A549 (cell line): ENCODE results near the gene NTM. TPM values are rescaled to one million over a fixed set of nuclear protein-coding genes. Genes with fewer than 3 reads are reported as not detected.

Source experiments
- ATAC-seq, 2 experiments: fragments of 200-7000 bp in 1 of 2; fragments of >200 bp in 1 of 2; cut with Nextera tagmentation in 1 of 2; cut with Tn5 transposase in 1 of 2; 3 replicates each; pipeline versions ENCODE4 v1.8.0 to v1.9.1; 2018 to 2020; ENCODE audit warnings: mild to moderate bottlenecking in 1 of 2, moderate library complexity in 1 of 2
- CTCF ChIA-PET: fragments of 300-600 bp; sonication (Branson Sonifier 250); formaldehyde crosslinking; extraction: SDS; loops from one replicate; lab custom pipeline; 2021; ENCODE audit warnings: antibody characterized with exemption, inconsistent platforms; lab: Yijun Ruan, JAX
- POLR2A ChIA-PET: fragments of 350-600 bp; formaldehyde crosslinking; extraction: SDS; loops from one replicate; lab custom pipeline; 2021; ENCODE audit warnings: antibody characterized with exemption, inconsistent platforms; lab: Yijun Ruan, JAX
- DNase-seq, 2 experiments: peaks; one replicate each; pipeline versions ENCODE4 v3.0.0 to v3.0.0-alpha.2; 2011 to 2016; ENCODE audit warnings: low read depth in 1 of 2, low spot score in 1 of 2
- FAIRE-seq: peaks from 2 replicates; lab custom pipeline; 2011; peaks lifted over from hg19 to GRCh38; lab: Jason Lieb, UNC
- H3K27ac ChIP-seq, 2 experiments: fragments of >200 bp; sonication (Bioruptor Twin); formaldehyde crosslinking; 3 replicates each; pipeline ENCODE4 v1.5.1; 2016 to 2017
- H3K4me1 ChIP-seq: fragments of >200 bp; sonication (Bioruptor Twin); formaldehyde crosslinking; 3 replicates; pipeline ENCODE4 v1.6.1; 2016
- H3K4me2 ChIP-seq: fragments of >200 bp; sonication (Bioruptor Twin); formaldehyde crosslinking; 3 replicates; pipeline ENCODE4 v1.6.1; 2016
- H3K4me3 ChIP-seq: fragments of >200 bp; sonication (Bioruptor Twin); formaldehyde crosslinking; 3 replicates; pipeline ENCODE4 v1.5.1; 2016
- H3K9me3 ChIP-seq: fragments of >200 bp; sonication (Bioruptor Twin); formaldehyde crosslinking; 3 replicates; pipeline ENCODE4 v1.6.1; 2016
- CBX8 ChIP-seq: fragments of 200-600 bp; sonication (generic); IDR thresholded peaks from 2 replicates; pipeline ENCODE4 v1.6.1; 2016
- CEBPB ChIP-seq, 2 experiments: fragments of >200 bp in 1 of 2; sonication (Bioruptor Twin) in 1 of 2; formaldehyde crosslinking in 1 of 2; IDR thresholded peaks; 2 replicates each; pipeline ENCODE4 v1.6.1; 2012 to 2016
- FOSB ChIP-seq: fragments of 250-450 bp; sonication (Bioruptor Pico); IDR thresholded peaks from 2 replicates; pipeline ENCODE4 v1.5.0; 2020; ENCODE audit warnings: mild to moderate bottlenecking, moderate library complexity
- FOSL2 ChIP-seq, 2 experiments: fragments of 450-650 bp in 1 of 2; fragments of >200 bp in 1 of 2; sonication (Bioruptor Twin) in 1 of 2; formaldehyde crosslinking; IDR thresholded peaks; 2 replicates each; pipeline versions ENCODE4 v1.5.0 to v1.6.1; 2016 to 2020; ENCODE audit warnings: mild to moderate bottlenecking in 1 of 2, moderate library complexity in 1 of 2
- GATA3 ChIP-seq: IDR thresholded peaks from 2 replicates; pipeline ENCODE4 v1.6.1; 2012; ENCODE audit warnings: borderline replicate concordance
- HOXA7 ChIP-seq: fragments of 250-450 bp; sonication (Bioruptor Pico); IDR thresholded peaks from 2 replicates; pipeline ENCODE4 v1.5.0; 2020; ENCODE audit warnings: mild to moderate bottlenecking, moderate library complexity
- JUN ChIP-seq, 2 experiments: fragments of >200 bp; sonication (Bioruptor Twin); formaldehyde crosslinking; IDR thresholded peaks; 2 replicates in 1 of 2; 3 replicates in 1 of 2; pipeline ENCODE4 v1.6.1; 2016 to 2017
- JUNB ChIP-seq: fragments of >200 bp; sonication (Bioruptor Twin); formaldehyde crosslinking; IDR thresholded peaks from 2 replicates; pipeline ENCODE4 v1.6.1; 2016
- MAZ ChIP-seq: fragments of 150-350 bp; IDR thresholded peaks from 2 replicates; pipeline ENCODE4 v1.6.1; 2014; ENCODE audit warnings: antibody characterized with exemption, low read depth, low read length, borderline replicate concordance
- MYC ChIP-seq: IDR thresholded peaks from 2 replicates; pipeline ENCODE4 v1.6.1; 2012; ENCODE audit warnings: mild to moderate bottlenecking, inconsistent platforms, low read length, improper control_type of control experiment, borderline replicate concordance
- PHF8 ChIP-seq: fragments of 200-600 bp; sonication (generic); IDR thresholded peaks from 2 replicates; pipeline ENCODE4 v1.6.1; 2016; ENCODE audit warnings: low read depth, mild to moderate bottlenecking, antibody characterized with exemption, moderate library complexity, borderline replicate concordance
- POLR2AphosphoS2 ChIP-seq: conservative IDR thresholded peaks from 2 replicates; pipeline ENCODE4 v1.6.1; 2012; ENCODE audit warnings: low read length, improper control_type of control experiment, inconsistent platforms
- RARB ChIP-seq: fragments of 250-450 bp; sonication (Bioruptor Pico); IDR thresholded peaks from 2 replicates; pipeline ENCODE4 v1.8.0; 2021; ENCODE audit warnings: mild to moderate bottlenecking, moderate library complexity
- RFX5 ChIP-seq: fragments of 450-650 bp; IDR thresholded peaks from 2 replicates; pipeline ENCODE4 v1.7.1; 2014; ENCODE audit warnings: antibody characterized with exemption, mild to moderate bottlenecking, moderate library complexity
- SMC3 ChIP-seq: fragments of >200 bp; sonication (Bioruptor Twin); formaldehyde crosslinking; IDR thresholded peaks from 3 replicates; pipeline ENCODE4 v1.6.1; 2018; ENCODE audit warnings: inconsistent platforms
- WGBS: methylation state at CpG from one replicate; pipeline ENCODE4 v1.1.6; 2017; ENCODE audit errors: missing lambda C conversion rate; 5-methylcytosine and 5-hydroxymethylcytosine counted together
- polyA plus RNA-seq, 4 experiments: library from polyadenylated mRNA; depleted of rRNA in 3 of 4; stranded (reverse); fragments of >200 nt; fragmentation: RNase III in 1 of 4; extraction: RNeasy Plus Mini Kit Qiagen cat#74134 plus additional on column Dnase treatment in 1 of 4; gene quantifications; 2 replicates in 3 of 4; 3 replicates in 1 of 4; pipeline ENCODE4 v1.2.3, GENCODE V29; 2011 to 2017
- TF ChIP-seq, protein P1 (sequence below): fragments of >200 bp; sonication (Bioruptor Twin); formaldehyde crosslinking; IDR thresholded peaks from 2 replicates; pipeline ENCODE4 v1.6.1; 2016
- TF ChIP-seq, protein P2 (sequence below): fragments of >200 bp; sonication (Bioruptor Twin); formaldehyde crosslinking; IDR thresholded peaks from 3 replicates; pipeline ENCODE4 v1.6.1; 2016
- TF ChIP-seq, protein P3 (sequence below): IDR thresholded peaks from 2 replicates; pipeline ENCODE4 v1.6.1; 2012
- TF ChIP-seq, protein P4 (sequence below): fragments of 150-350 bp; IDR thresholded peaks from 2 replicates; pipeline ENCODE4 v1.6.1; 2014; ENCODE audit warnings: low read depth, mild to moderate bottlenecking, low read length
- TF ChIP-seq, protein P5 (sequence below): IDR thresholded peaks from 2 replicates; pipeline ENCODE4 v1.6.1; 2012

The NTM gene
- polyA plus RNA-seq, 2 of the 4 experiments (the other 2 are of a cell fraction) = not detected

DNA sequence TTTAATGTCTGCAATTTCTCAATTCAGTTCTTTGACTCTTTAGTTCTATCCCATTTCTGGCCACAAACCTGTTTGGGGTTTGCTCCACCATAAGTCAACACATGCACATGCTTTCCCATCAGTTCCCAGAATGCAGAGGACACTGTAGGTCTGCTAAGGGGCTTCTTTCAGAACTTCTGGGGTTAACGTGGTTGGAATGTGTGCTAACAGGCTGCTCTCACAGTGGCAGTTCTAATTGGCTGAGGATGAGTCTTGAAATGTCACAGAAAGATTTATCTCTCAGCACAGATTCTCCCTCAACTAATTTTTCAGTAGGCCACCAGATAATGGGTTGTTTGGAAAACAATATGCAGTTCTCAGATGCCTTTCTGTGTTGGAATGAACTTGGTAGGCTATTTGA lies 703.4 kb downstream of the NTM start:
- POLR2A ChIA-PET = no interaction called here

DNA sequence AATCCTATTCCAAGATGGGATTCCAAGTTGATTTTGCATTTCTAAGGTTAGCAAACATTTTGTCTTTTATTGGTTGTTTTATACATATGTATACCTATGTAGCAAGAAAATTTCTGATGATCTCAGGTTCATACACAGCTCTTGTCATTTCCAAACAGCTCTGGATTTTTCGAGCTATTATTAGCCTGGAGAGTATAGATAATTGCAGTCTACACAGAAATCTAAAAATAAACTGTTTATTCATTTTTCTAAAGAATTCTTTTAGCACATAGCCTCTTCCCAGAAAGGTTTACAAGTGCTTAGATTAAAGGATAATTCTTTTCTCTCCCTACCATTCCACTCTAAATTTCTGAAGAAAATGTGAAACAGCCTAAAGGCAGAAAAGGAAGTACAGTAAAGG lies 705.0 kb downstream of the NTM start:
- CTCF ChIA-PET = no interaction called here
- POLR2A ChIA-PET = no interaction called here
- H3K4me2 ChIP-seq = no peak overlapping the region
- no peak for DNase-seq
- TF ChIP-seq MAZ = no peak
- TF ChIP-seq, protein P1, sequence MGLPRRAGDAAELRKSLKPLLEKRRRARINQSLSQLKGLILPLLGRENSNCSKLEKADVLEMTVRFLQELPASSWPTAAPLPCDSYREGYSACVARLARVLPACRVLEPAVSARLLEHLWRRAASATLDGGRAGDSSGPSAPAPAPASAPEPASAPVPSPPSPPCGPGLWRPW = no peak
- TF ChIP-seq, protein P2, sequence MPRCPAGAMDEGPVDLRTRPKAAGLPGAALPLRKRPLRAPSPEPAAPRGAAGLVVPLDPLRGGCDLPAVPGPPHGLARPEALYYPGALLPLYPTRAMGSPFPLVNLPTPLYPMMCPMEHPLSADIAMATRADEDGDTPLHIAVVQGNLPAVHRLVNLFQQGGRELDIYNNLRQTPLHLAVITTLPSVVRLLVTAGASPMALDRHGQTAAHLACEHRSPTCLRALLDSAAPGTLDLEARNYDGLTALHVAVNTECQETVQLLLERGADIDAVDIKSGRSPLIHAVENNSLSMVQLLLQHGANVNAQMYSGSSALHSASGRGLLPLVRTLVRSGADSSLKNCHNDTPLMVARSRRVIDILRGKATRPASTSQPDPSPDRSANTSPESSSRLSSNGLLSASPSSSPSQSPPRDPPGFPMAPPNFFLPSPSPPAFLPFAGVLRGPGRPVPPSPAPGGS = no peak
- no peak for TF ChIP-seq GATA3
- TF ChIP-seq RARB (CRISPR knock-in tag) = no peak
- TF ChIP-seq RFX5 = no peak
- no peak for TF ChIP-seq SMC3
- no peak for TF ChIP-seq PHF8
- TF ChIP-seq, all 56 proteins: peak for 0
- 0% methylated on average over 1 of the region's 1 CpG for WGBS
- H3K27ac ChIP-seq = no peak overlapping the region
- no peaks in the 10 kb centered on the region for H3K9me3 ChIP-seq
- H3K4me3 ChIP-seq = no peak overlapping the region
- ATAC-seq (no peak), FAIRE-seq (no peak)
- no peaks in the 10 kb centered on the region for H3K4me1 ChIP-seq

More for the DNA sequence above, 703.4 kb downstream of the NTM start:
- Histone ChIP-seq H3K27ac (no peak overlapping the region), H3K4me2 (no peak overlapping the region), H3K9me3 (no peaks in the 10 kb centered on the region), H3K4me3 (no peak overlapping the region), H3K4me1 (no peaks in the 10 kb centered on the region)
- ATAC-seq (no peak), DNase-seq (no peak), FAIRE-seq (no peak)
- 0% methylated on average over 1 of the region's 1 CpG for WGBS
- TF ChIP-seq HOXA7 (CRISPR knock-in tag) = no peak
- TF ChIP-seq FOSB = no peak
- TF ChIP-seq, protein P3, sequence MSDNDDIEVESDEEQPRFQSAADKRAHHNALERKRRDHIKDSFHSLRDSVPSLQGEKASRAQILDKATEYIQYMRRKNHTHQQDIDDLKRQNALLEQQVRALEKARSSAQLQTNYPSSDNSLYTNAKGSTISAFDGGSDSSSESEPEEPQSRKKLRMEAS = no peak
- TF ChIP-seq FOSL2 (IDR thresholded peaks at IDR 0.05) = no peak
- no peak for TF ChIP-seq FOSL2 (CRISPR knock-in tag; IDR thresholded peaks at IDR 0.05)
- TF ChIP-seq, protein P1 = no peak
- no peak for TF ChIP-seq CBX8
- no peak for TF ChIP-seq RARB (CRISPR knock-in tag)
- TF ChIP-seq MYC = no peak
- TF ChIP-seq, protein P2 = no peak
- no peak for TF ChIP-seq POLR2AphosphoS2
- TF ChIP-seq, protein P4, sequence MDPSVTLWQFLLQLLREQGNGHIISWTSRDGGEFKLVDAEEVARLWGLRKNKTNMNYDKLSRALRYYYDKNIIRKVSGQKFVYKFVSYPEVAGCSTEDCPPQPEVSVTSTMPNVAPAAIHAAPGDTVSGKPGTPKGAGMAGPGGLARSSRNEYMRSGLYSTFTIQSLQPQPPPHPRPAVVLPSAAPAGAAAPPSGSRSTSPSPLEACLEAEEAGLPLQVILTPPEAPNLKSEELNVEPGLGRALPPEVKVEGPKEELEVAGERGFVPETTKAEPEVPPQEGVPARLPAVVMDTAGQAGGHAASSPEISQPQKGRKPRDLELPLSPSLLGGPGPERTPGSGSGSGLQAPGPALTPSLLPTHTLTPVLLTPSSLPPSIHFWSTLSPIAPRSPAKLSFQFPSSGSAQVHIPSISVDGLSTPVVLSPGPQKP = no peak
- TF ChIP-seq JUNB = no peak
- TF ChIP-seq, protein P5, sequence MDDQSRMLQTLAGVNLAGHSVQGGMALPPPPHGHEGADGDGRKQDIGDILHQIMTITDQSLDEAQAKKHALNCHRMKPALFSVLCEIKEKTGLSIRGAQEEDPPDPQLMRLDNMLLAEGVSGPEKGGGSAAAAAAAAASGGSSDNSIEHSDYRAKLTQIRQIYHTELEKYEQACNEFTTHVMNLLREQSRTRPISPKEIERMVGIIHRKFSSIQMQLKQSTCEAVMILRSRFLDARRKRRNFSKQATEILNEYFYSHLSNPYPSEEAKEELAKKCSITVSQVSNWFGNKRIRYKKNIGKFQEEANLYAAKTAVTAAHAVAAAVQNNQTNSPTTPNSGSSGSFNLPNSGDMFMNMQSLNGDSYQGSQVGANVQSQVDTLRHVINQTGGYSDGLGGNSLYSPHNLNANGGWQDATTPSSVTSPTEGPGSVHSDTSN = no peak
- TF ChIP-seq JUN (IDR thresholded peaks at IDR 0.05) = no peak
- no peak for TF ChIP-seq CEBPB (IDR thresholded peaks at IDR 0.05)
- CTCF ChIA-PET = no interaction called here
